A673 (cell line): ENCODE results near the gene MGST3. TPM values are rescaled to one million over a fixed set of nuclear protein-coding genes. Genes with fewer than 3 reads are reported as not detected.
"Not testable (repeated sequence)": the region's sequence is repeated elsewhere in the genome, so short reads cannot be mapped to it uniquely, and the experiment has no call there.

Experiments
- BruUV-seq: library from RNA; stranded (reverse); fragments of 400-500 nt; replicated peaks from 2 replicates; lab custom pipeline; 2021; lab: Mats Ljungman, UMichigan
- CTCF ChIA-PET: fragments of 300-600 bp; sonication (Branson Sonifier 250); formaldehyde crosslinking; loops from one replicate; lab custom pipeline; 2022; ENCODE audit warnings: antibody characterized with exemption; lab: Charles Lee
- POLR2A ChIA-PET: fragments of 300-600 bp; sonication (Branson Sonifier 250); formaldehyde crosslinking; loops from one replicate; lab custom pipeline; 2022; ENCODE audit warnings: antibody characterized with exemption; ENCODE audit not compliant: low non-redundant PET; lab: Charles Lee
- DNase-seq: peaks from one replicate; pipeline ENCODE4 v3.0.0-alpha.2; 2015; ENCODE audit warnings: low spot score
- H3K27ac ChIP-seq: fragments of 200-600 bp; sonication (generic); 2 replicates; pipeline ENCODE4 v1.5.1; 2016; ENCODE audit warnings: mixed run types, low read depth, mild to moderate bottlenecking, mixed read lengths, antibody characterized with exemption, low read length; ENCODE audit not compliant: poor library complexity, severe bottlenecking
- H3K27me3 ChIP-seq: fragments of 200-600 bp; sonication (generic); replicated peaks from 2 replicates; pipeline ENCODE4 v1.6.1; 2017; ENCODE audit warnings: mixed run types, low read depth, mild to moderate bottlenecking, mixed read lengths, antibody characterized with exemption, low read length; ENCODE audit not compliant: insufficient read depth, poor library complexity
- H3K36me3 ChIP-seq: fragments of 200-600 bp; sonication (generic); 2 replicates; pipeline ENCODE4 v1.6.1; 2016; ENCODE audit warnings: mixed run types, mild to moderate bottlenecking, mixed read lengths, antibody characterized with exemption, low read length; ENCODE audit not compliant: insufficient read depth, poor library complexity, severe bottlenecking
- H3K4me1 ChIP-seq: fragments of 200-600 bp; sonication (generic); 2 replicates; pipeline ENCODE4 v1.6.1; 2017; ENCODE audit warnings: mixed run types, mild to moderate bottlenecking, mixed read lengths, antibody characterized with exemption, low read length; ENCODE audit not compliant: insufficient read depth, poor library complexity, severe bottlenecking
- H3K4me3 ChIP-seq: fragments of 200-600 bp; sonication (generic); 2 replicates; pipeline ENCODE4 v1.5.1; 2016; ENCODE audit warnings: low read depth, mixed run types, mild to moderate bottlenecking, mixed read lengths, low read length; ENCODE audit not compliant: poor library complexity, severe bottlenecking
- H3K9me3 ChIP-seq: fragments of 200-600 bp; sonication (generic); 2 replicates; pipeline ENCODE4 v1.6.1; 2016; ENCODE audit warnings: mixed run types, low read depth, mild to moderate bottlenecking, mixed read lengths, antibody characterized with exemption, low read length; ENCODE audit not compliant: poor library complexity, severe bottlenecking
- EZH2 ChIP-seq: fragments of 200-600 bp; sonication (generic); IDR thresholded peaks from 2 replicates; pipeline ENCODE4 v1.6.1; 2017; ENCODE audit warnings: borderline replicate concordance, low read depth, mild to moderate bottlenecking, mixed read lengths, antibody characterized with exemption, low read length; ENCODE audit not compliant: poor library complexity, severe bottlenecking
- intact Hi-C: fragments of 100-400 bp; cut with micrococcal nuclease; formaldehyde crosslinking; loops from one replicate; pipeline ENCODE4 v1.10.0; 2022; ENCODE audit not compliant: unreplicated experiment
- total RNA-seq: library from RNA; stranded (reverse); gene quantifications from 2 replicates; pipeline ENCODE4 v1.2.3, GENCODE V29; 2021
- TF ChIP-seq, protein P1 (sequence below): fragments of 300-800, 200-600 bp; sonication (generic); conservative IDR thresholded peaks from 2 replicates; pipeline ENCODE4 v1.5.1; 2017; ENCODE audit warnings: low read depth, mild to moderate bottlenecking, antibody characterized with exemption, low read length, moderate library complexity, mixed read lengths

Gene MGST3
- total RNA-seq, 1 experiment from 2014 or later: 150 TPM

DNA sequence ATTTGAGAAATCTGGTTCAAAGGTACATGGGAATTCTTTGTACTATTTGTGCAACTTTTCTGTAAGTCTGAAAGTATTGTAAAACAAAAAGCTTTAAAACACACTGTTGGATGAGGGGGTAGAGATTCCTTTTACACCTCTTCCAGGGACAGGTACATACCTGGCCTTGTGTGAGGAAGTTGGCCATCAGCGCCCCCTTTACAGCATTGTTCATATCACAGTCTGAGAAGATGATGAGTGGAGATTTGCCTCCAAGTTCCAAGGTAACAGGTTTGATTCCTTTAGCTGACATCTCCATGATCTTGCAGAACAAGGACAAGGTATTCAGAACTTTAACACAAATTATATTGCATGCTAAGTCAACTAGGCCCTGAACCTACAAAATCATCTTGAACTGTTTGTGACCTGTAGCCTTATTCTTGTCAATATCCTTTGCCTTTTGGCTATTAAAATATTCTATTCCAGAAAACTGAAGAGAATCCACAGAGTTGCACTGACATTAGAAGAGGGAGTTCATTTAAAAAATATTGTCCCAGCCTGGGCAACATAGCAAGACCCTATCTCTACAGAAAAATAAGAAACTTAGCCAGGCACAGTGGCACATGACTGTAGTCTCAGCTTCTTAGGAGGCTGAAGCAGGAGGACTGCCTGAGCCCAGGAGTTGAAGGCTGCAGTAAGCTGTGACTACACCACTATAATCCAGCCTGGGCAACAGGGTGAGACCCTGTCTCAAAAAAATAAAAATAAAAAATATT is 48.4 kb downstream of the MGST3 start:
- no peak overlapping the region for H3K4me3 ChIP-seq
- peaks cover 74% of the 10 kb centered on the region for H3K36me3 ChIP-seq
- ChIA-PET POLR2A (no interaction called here), CTCF (no interaction called here)
- no peak overlapping the region for H3K27ac ChIP-seq
- no peak for DNase-seq
- H3K27me3 ChIP-seq: no peaks in the 10 kb centered on the region
- TF ChIP-seq, protein P1, sequence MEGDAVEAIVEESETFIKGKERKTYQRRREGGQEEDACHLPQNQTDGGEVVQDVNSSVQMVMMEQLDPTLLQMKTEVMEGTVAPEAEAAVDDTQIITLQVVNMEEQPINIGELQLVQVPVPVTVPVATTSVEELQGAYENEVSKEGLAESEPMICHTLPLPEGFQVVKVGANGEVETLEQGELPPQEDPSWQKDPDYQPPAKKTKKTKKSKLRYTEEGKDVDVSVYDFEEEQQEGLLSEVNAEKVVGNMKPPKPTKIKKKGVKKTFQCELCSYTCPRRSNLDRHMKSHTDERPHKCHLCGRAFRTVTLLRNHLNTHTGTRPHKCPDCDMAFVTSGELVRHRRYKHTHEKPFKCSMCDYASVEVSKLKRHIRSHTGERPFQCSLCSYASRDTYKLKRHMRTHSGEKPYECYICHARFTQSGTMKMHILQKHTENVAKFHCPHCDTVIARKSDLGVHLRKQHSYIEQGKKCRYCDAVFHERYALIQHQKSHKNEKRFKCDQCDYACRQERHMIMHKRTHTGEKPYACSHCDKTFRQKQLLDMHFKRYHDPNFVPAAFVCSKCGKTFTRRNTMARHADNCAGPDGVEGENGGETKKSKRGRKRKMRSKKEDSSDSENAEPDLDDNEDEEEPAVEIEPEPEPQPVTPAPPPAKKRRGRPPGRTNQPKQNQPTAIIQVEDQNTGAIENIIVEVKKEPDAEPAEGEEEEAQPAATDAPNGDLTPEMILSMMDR: no peak
- no peak for TF ChIP-seq EZH2
- H3K4me1 ChIP-seq: peaks cover under 1% of the 10 kb centered on the region
- H3K9me3 ChIP-seq: no peaks in the 10 kb centered on the region
- intact Hi-C loops: no loop called here
- no TSS peak for BruUV-seq

DNA sequence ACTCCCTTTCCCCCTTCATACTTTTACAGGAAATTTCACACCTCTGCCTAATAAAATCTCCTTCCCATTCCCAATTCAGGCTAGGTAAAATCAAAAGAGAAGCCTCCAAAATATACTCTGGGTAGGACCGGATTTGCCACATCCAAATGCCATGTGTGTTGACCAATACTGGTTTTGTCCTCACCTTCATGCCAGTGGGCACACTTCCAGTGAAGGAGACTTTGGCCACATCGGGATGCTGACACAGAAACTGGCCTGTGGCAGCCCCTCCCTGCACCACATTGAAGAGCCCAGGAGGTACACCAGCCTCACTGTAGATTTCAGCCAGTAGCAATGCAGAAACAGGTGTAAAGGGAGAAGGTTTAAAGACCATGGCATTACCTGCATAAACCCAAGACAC is 49.3 kb downstream of the MGST3 start:
- intact Hi-C loops: no loop called here
- H3K36me3 ChIP-seq: peaks cover 77% of the 10 kb centered on the region
- TF ChIP-seq, protein P1: no peak
- no peak for TF ChIP-seq EZH2
- H3K9me3 ChIP-seq: no peaks in the 10 kb centered on the region
- ChIA-PET CTCF (no interaction called here), POLR2A (no interaction called here)
- no peak overlapping the region for H3K27ac ChIP-seq
- no peaks in the 10 kb centered on the region for H3K27me3 ChIP-seq
- peaks cover 6% of the 10 kb centered on the region for H3K4me1 ChIP-seq
- no peak overlapping the region for H3K4me3 ChIP-seq
- no TSS peak for BruUV-seq
- DNase-seq: no peak

DNA sequence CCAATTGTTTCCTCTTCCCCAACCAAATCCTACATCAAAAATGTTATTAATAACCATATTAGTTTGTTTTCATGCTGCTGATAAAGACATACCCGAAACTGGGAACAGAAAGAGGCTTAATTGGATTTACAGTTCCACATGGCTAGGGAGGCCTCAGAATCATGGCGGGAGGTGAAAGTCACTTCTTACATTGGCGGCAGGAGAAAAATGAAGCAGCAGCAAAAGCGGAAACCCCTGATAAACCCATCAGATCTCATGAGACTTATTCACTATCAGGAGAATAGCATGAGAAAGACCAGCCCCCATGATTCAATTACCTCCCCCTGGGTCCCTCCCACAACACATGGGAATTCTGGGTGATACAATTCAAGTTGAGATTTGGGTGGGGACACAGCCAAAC is 49.7 kb downstream of the MGST3 start:
- intact Hi-C loops, H3K4me3 ChIP-seq, H3K27me3 ChIP-seq, CTCF ChIA-PET, H3K27ac ChIP-seq, BruUV-seq, POLR2A ChIA-PET, H3K4me1 ChIP-seq, DNase-seq, H3K9me3 ChIP-seq: not testable (repeated sequence)
- peaks cover 74% of the 10 kb centered on the region for H3K36me3 ChIP-seq

DNA sequence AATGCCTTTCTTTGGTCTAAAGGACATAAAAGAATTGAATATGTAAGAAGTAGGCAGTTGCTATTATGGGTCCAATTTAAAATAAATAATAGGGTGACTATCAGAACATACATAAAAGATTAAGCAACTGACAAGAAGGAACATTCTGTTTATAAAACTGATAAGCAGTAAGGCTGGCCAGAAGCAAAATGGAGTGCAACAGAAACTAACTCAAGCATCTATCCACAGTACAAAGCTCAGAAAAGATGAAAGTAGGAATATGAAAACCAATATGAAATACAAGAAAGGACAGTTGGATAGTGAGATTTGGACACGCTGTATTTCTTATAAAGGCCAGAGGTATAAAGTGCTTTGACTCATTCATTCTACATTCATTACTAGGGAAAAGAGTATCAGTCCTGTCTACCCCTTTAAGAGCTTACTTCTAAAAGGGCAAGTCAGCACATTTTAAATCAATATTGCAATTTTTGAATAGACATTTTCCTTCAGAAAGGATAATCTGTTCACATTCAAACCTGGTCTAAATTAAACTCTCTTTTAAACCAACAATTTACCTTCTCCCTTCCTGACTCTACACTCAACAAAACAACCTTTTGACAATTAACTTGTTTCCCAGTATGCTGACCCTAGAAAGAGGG is 52.9 kb downstream of the MGST3 start:
- intact Hi-C loops: no loop called here
- ChIA-PET CTCF (no interaction called here), POLR2A (no interaction called here)
- H3K4me1 ChIP-seq: peaks cover 6% of the 10 kb centered on the region
- DNase-seq: no peak
- no peaks in the 10 kb centered on the region for H3K27me3 ChIP-seq
- H3K36me3 ChIP-seq: peaks cover 75% of the 10 kb centered on the region
- no TSS peak for BruUV-seq
- H3K4me3 ChIP-seq: no peak overlapping the region
- no peak overlapping the region for H3K27ac ChIP-seq
- TF ChIP-seq, protein P1: no peak
- TF ChIP-seq EZH2: no peak
- H3K9me3 ChIP-seq: no peaks in the 10 kb centered on the region
